Neuronal stem cell (in vitro differentiated cells): ENCODE data around the gene IGF2BP3.

Source experiments
- DNase-seq: peaks from one replicate; pipeline ENCODE4 v3.0.0-alpha.2; 2013; ENCODE audit warnings: low spot score
- H2AFZ ChIP-seq: one replicate; pipeline ENCODE4 v1.6.1; 2013; ENCODE audit warnings: mild to moderate bottlenecking, low read length, inconsistent platforms
- H2AK5ac ChIP-seq: 2 replicates; pipeline ENCODE4 v1.6.1; 2013; ENCODE audit warnings: low read depth, mild to moderate bottlenecking, inconsistent platforms, low read length, moderate library complexity, mixed read lengths
- H2BK120ac ChIP-seq: 2 replicates; pipeline ENCODE4 v1.6.1; 2013; ENCODE audit warnings: low read depth, mild to moderate bottlenecking, inconsistent platforms, low read length, moderate library complexity, mixed read lengths
- H2BK12ac ChIP-seq: one replicate; pipeline ENCODE4 v1.6.1; 2013; ENCODE audit warnings: low read length, inconsistent platforms
- H2BK15ac ChIP-seq: 2 replicates; pipeline ENCODE4 v1.6.1; 2013; ENCODE audit warnings: mild to moderate bottlenecking, low read length, inconsistent platforms, mixed read lengths
- H2BK5ac ChIP-seq: one replicate; pipeline ENCODE4 v1.6.1; 2013; ENCODE audit warnings: inconsistent platforms, mild to moderate bottlenecking, low read length, moderate library complexity
- H3K14ac ChIP-seq: one replicate; pipeline ENCODE4 v1.6.1; 2013; ENCODE audit warnings: low read length, inconsistent platforms
- H3K18ac ChIP-seq: 2 replicates; pipeline ENCODE4 v1.6.1; 2013; ENCODE audit warnings: low read length, inconsistent platforms
- H3K23ac ChIP-seq: 2 replicates; pipeline ENCODE4 v1.6.1; 2013; ENCODE audit warnings: low read depth, mild to moderate bottlenecking, mixed read lengths, low read length, inconsistent platforms; ENCODE audit not compliant: poor library complexity
- H3K27ac ChIP-seq: replicated peaks from 3 replicates; pipeline ENCODE4 v1.5.1; 2013; ENCODE audit warnings: low read length, inconsistent platforms
- H3K27me3 ChIP-seq, 3 experiments: 2 replicates each; pipeline ENCODE4 v1.6.1; 2013; ENCODE audit warnings: low read length in 3 of 3, mild to moderate bottlenecking in 2 of 3, inconsistent platforms in 1 of 3, low read depth in 1 of 3, mixed read lengths in 1 of 3, moderate library complexity in 1 of 3; ENCODE audit not compliant: control insufficient read depth in 3 of 3, insufficient read depth in 3 of 3
- H3K36me3 ChIP-seq, 2 donors: replicated peaks in 1 of 2; 2 replicates each; pipeline ENCODE4 v1.6.1; 2013; ENCODE audit warnings: low read length in 2 of 2; ENCODE audit not compliant: control insufficient read depth in 2 of 2, insufficient read depth in 2 of 2
- H3K4ac ChIP-seq: 2 replicates; pipeline ENCODE4 v1.6.1; 2013; ENCODE audit warnings: inconsistent platforms, mild to moderate bottlenecking, low read length, moderate library complexity
- H3K4me1 ChIP-seq, 2 donors: 1 replicate in 1 of 2; 2 replicates in 1 of 2; pipeline ENCODE4 v1.6.1; 2013; ENCODE audit warnings: low read length in 2 of 2, low read depth in 1 of 2; ENCODE audit not compliant: control insufficient read depth in 2 of 2, insufficient read depth in 1 of 2
- H3K4me2 ChIP-seq: one replicate; pipeline ENCODE4 v1.6.1; 2013; ENCODE audit warnings: mild to moderate bottlenecking, low read length, inconsistent platforms; ENCODE audit not compliant: insufficient read depth, poor library complexity, severe bottlenecking
- H3K4me3 ChIP-seq, 2 donors: 2 replicates each; pipeline ENCODE4 v1.5.1; 2013; ENCODE audit warnings: low read length in 2 of 2, mild to moderate bottlenecking in 2 of 2, inconsistent platforms in 1 of 2, moderate library complexity in 1 of 2
- H3K79me1 ChIP-seq: one replicate; pipeline ENCODE4 v1.6.1; 2013; ENCODE audit warnings: low read depth, mild to moderate bottlenecking, inconsistent platforms, low read length, moderate library complexity
- H3K9ac ChIP-seq: one replicate; pipeline ENCODE4 v1.6.1; 2013; ENCODE audit warnings: mild to moderate bottlenecking, low read depth, low read length, inconsistent platforms; ENCODE audit not compliant: poor library complexity
- H3K9me3 ChIP-seq, 2 donors: replicated peaks in 1 of 2; 2 replicates each; pipeline versions ENCODE3 to v1.6.1; 2013; ENCODE audit warnings: low read length in 2 of 2, mild to moderate bottlenecking in 2 of 2, inconsistent platforms in 1 of 2, low read depth in 1 of 2, mixed read lengths in 1 of 2, moderate library complexity in 1 of 2; ENCODE audit not compliant: control insufficient read depth in 2 of 2, insufficient read depth in 1 of 2
- H4K8ac ChIP-seq: one replicate; pipeline ENCODE4 v1.6.1; 2013; ENCODE audit warnings: low read depth, mild to moderate bottlenecking, inconsistent platforms, low read length, moderate library complexity
- H4K91ac ChIP-seq: one replicate; pipeline ENCODE4 v1.6.1; 2013; ENCODE audit warnings: low read length, low read depth, mild to moderate bottlenecking, inconsistent platforms; ENCODE audit not compliant: poor library complexity
- WGBS, 2 donors: extraction: QIAGEN DNeasy Blood & Tissue Kit; methylation state at CpG; one replicate each; pipeline ENCODE4 v1.1.7; 2013; ENCODE audit warnings: missing lambda C conversion rate in 2 of 2, mixed read lengths in 1 of 2; ENCODE audit not compliant: insufficient read length in 2 of 2, insufficient replicate concordance in 1 of 2; ENCODE audit errors: extremely low coverage in 2 of 2; 5-methylcytosine and 5-hydroxymethylcytosine counted together

IGF2BP3 gene

DNA sequence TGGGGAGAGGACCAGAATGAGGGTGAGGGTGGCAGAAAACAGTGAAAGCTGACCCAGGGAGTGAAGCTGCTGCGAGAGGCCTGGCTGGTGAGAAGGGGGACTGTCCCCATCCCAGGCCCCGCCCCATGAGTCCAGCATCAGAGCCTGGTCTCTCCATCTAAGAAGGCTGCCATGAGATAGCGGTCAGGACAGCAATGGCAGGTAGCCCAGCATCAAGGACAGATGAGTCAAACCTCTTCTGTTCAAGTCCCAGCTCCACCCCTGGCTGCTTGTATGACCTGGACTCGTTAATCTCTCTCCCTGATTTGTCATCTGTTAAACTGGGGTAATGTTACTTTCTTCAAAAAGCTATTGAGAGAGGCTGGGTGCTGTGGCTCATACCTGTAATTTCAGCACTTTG is 201.5 kb downstream of the IGF2BP3 start:
- Histone ChIP-seq H2BK5ac (no peak overlapping the region), H2AFZ (no peak overlapping the region), H3K4me2 (no peak overlapping the region), H3K36me3 (no peaks in the 10 kb centered on the region), H2AK5ac (no peak overlapping the region), H3K4me3 (no peak overlapping the region), H3K9ac (no peak overlapping the region), H3K27ac (no peak overlapping the region), H4K8ac (no peak overlapping the region), H3K4me1 (peaks cover 0 to 2% of the 10 kb centered on the region in 2 donors), H3K27me3 (peaks cover 0 to 8% (median 0%) of the 10 kb centered on the region in 3 experiments), H3K4ac (no peak overlapping the region), H2BK15ac (no peak overlapping the region), H3K23ac (no peak overlapping the region), H2BK120ac (no peak overlapping the region), H3K14ac (no peak overlapping the region), H3K18ac (no peak overlapping the region), H4K91ac (no peak overlapping the region), H3K79me1 (no peaks in the 10 kb centered on the region), H2BK12ac (no peak overlapping the region), H3K9me3 (no peaks in the 10 kb centered on the region)
- DNase-seq, result no peak
- no CpG with 5 or more reads among the region's 4 CpGs for WGBS, 2 donors

DNA sequence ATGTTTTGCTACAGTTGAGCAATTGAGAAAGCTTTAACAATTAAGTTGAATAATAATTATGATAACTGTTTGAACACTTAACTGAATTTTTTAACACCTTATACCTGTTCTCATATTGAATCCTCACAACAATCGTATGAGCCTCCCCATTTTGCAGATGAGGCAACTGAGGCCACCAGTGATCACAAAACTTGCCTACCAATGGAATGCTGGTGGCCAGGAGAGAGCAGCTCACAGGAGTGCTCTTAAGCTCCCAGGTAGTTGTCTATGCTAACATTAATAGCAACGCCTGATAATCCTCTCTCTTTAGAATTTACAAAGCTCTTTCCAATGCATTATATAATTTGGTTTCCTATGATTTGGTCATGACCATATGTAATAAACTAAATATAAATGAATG is 202.1 kb downstream of the IGF2BP3 start:
- Histone ChIP-seq H4K8ac (no peak overlapping the region), H3K4me2 (no peak overlapping the region), H3K23ac (no peak overlapping the region), H3K4me3 (no peak overlapping the region), H3K27me3 (peaks cover 0 to 8% (median 0%) of the 10 kb centered on the region in 3 experiments), H3K18ac (no peak overlapping the region), H2BK5ac (no peak overlapping the region), H3K14ac (no peak overlapping the region), H3K79me1 (no peaks in the 10 kb centered on the region), H3K4me1 (peaks cover 0 to 2% of the 10 kb centered on the region in 2 donors), H3K27ac (no peak overlapping the region), H2BK12ac (no peak overlapping the region), H2BK15ac (no peak overlapping the region), H4K91ac (no peak overlapping the region), H3K9ac (no peak overlapping the region), H3K4ac (no peak overlapping the region), H2AFZ (no peak overlapping the region), H3K9me3 (no peaks in the 10 kb centered on the region), H2BK120ac (no peak overlapping the region), H2AK5ac (no peak overlapping the region), H3K36me3 (no peaks in the 10 kb centered on the region)
- no CpG with 5 or more reads among the region's 2 CpGs for WGBS, 2 donors
- DNase-seq, result no peak

DNA sequence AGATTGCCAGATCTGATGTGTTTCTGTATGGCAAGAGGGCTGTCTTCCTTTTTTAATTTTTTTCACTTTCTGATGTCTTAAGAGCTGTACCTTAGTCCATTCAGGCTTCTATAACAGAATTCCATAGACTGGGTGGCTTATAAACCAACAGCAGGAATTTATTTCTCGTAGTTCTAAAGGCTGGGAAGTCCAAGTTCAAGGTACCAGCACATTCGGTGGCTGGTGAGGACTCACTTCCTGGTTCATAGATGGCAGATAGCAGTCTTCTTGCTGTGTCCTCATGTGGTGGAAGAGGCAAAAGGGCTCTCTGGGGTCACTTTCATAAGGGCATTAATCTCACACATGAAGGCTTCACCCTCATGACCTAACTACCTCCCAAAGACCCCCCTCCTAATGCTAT is 202.9 kb downstream of the IGF2BP3 start:
- Histone ChIP-seq H3K79me1 (no peaks in the 10 kb centered on the region), H4K91ac (no peak overlapping the region), H2AFZ (no peak overlapping the region), H3K18ac (no peak overlapping the region), H3K14ac (no peak overlapping the region), H2AK5ac (no peak overlapping the region), H3K27me3 (peaks cover 0 to 6% (median 0%) of the 10 kb centered on the region in 3 experiments), H3K36me3 (no peaks in the 10 kb centered on the region), H3K9ac (no peak overlapping the region), H2BK15ac (no peak overlapping the region), H3K9me3 (no peaks in the 10 kb centered on the region), H3K4me2 (no peak overlapping the region), H2BK12ac (no peak overlapping the region), H3K23ac (no peak overlapping the region), H3K4me3 (no peak overlapping the region), H3K27ac (no peak overlapping the region), H3K4me1 (peaks cover 0 to 2% of the 10 kb centered on the region in 2 donors), H2BK120ac (no peak overlapping the region), H4K8ac (no peak overlapping the region), H3K4ac (no peak overlapping the region), H2BK5ac (no peak overlapping the region)
- WGBS, 2 donors, result no CpG with 5 or more reads among the region's 2 CpGs
- no peak for DNase-seq

DNA sequence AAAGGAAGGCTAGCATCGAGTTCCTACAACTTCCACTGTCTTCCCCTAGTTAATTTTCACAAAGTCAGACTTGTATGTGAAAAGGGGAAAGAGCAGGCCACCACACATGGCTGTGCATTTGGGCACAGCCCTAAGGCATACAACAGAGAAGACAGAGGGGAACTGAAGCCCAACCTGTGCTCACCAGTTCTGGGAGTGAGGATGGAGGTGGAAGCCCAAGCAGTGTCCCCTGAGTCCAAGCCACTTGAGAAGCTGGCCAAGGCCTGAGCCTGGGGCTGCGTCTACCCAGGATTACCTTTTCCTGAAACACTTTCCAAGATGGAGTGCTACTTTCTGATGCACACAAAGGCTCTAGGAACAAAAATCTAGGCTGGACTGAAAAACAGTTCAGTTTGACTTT is 203.4 kb downstream of the IGF2BP3 start:
- Histone ChIP-seq H2AK5ac (no peak overlapping the region), H2BK12ac (no peak overlapping the region), H2BK15ac (no peak overlapping the region), H3K9me3 (no peaks in the 10 kb centered on the region), H3K14ac (no peak overlapping the region), H3K4ac (no peak overlapping the region), H3K4me1 (peaks cover 0 to 2% of the 10 kb centered on the region in 2 donors), H3K4me2 (no peak overlapping the region), H4K91ac (no peak overlapping the region), H3K9ac (no peak overlapping the region), H3K18ac (no peak overlapping the region), H2AFZ (no peak overlapping the region), H3K27ac (no peak overlapping the region), H3K23ac (no peak overlapping the region), H2BK120ac (no peak overlapping the region), H3K36me3 (no peaks in the 10 kb centered on the region), H2BK5ac (no peak overlapping the region), H4K8ac (no peak overlapping the region), H3K4me3 (no peak overlapping the region), H3K79me1 (no peaks in the 10 kb centered on the region), H3K27me3 (peaks cover 0 to 4% (median 0%) of the 10 kb centered on the region in 3 experiments)
- WGBS, 2 donors, result no CpG with 5 or more reads among the region's 2 CpGs
- DNase-seq, result no peak
